ENCODE data around the gene APOA1.

DNA sequence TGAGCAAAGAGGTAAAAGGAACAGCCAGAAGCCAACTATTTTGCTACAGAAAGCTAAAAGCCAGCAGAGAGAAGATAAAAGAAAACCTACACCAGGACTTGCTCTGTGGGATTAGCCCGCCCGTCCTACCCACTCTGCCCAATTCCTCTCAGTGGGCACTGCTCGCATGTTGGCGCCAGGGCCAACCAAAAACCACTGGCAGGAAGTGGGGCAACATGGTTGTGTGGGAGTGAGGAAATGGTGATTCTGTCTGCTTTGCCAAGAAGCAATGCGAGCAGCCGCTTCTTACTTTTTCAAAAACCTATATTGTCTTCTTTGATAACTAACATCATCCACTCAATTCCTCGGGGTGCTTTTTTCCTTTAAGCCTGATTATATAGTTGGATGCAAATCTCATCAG, 14.2 kb upstream of the APOA1 start:
- TF ChIP-seq, protein P1, sequence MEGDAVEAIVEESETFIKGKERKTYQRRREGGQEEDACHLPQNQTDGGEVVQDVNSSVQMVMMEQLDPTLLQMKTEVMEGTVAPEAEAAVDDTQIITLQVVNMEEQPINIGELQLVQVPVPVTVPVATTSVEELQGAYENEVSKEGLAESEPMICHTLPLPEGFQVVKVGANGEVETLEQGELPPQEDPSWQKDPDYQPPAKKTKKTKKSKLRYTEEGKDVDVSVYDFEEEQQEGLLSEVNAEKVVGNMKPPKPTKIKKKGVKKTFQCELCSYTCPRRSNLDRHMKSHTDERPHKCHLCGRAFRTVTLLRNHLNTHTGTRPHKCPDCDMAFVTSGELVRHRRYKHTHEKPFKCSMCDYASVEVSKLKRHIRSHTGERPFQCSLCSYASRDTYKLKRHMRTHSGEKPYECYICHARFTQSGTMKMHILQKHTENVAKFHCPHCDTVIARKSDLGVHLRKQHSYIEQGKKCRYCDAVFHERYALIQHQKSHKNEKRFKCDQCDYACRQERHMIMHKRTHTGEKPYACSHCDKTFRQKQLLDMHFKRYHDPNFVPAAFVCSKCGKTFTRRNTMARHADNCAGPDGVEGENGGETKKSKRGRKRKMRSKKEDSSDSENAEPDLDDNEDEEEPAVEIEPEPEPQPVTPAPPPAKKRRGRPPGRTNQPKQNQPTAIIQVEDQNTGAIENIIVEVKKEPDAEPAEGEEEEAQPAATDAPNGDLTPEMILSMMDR (IDR thresholded peaks at IDR 0.05; ENCODE audit: extremely low read depth in 1 of 2, insufficient read depth in 1 of 2, low read depth in 1 of 2, low read length in 2 of 2): no peak
- no peak for TF ChIP-seq EZH2 (IDR thresholded peaks at IDR 0.05; ENCODE audit: borderline replicate concordance, low read depth, low read length, severe bottlenecking)
- TF ChIP-seq POLR2AphosphoS5 (IDR thresholded peaks at IDR 0.05; ENCODE audit: insufficient read depth, low read depth, low read length): no peak
- TF ChIP-seq POLR2A (IDR thresholded peaks at IDR 0.05; ENCODE audit: low read depth, low read length): no peak
- no peak for TF ChIP-seq GATA2 (IDR thresholded peaks at IDR 0.05; ENCODE audit: insufficient read depth, insufficient read length, low read depth, low read length)

All from endothelial cell of umbilical vein (primary cell).